H1 (cell line): Measurements from ENCODE around the gene ZBTB4. TPM values are rescaled to one million over a fixed set of nuclear protein-coding genes. Genes with fewer than 3 reads are reported as not detected.
A peak's percentile ranks its signal among the peaks of the same experiment; 100 is the strongest.

Source experiments
- CBX8 ChIP-seq: fragments of 300-800, 300-1000 bp; sonication (generic); IDR thresholded peaks from 2 replicates; pipeline ENCODE4 v1.7.1; 2016; ENCODE audit warnings: low read depth, low read length, borderline replicate concordance
- CTBP2 ChIP-seq: IDR thresholded peaks from 2 replicates; pipeline ENCODE4 v1.7.0; 2011; ENCODE audit warnings: borderline replicate concordance, mild to moderate bottlenecking, moderate library complexity, mixed read lengths, low read length; ENCODE audit not compliant: insufficient read depth, insufficient read length
- FOSL1 ChIP-seq: IDR thresholded peaks from 2 replicates; pipeline ENCODE4 v1.6.1; 2011; ENCODE audit warnings: mild to moderate bottlenecking, low read depth, low read length, moderate library complexity; ENCODE audit not compliant: insufficient read depth
- SIN3A ChIP-seq, 2 experiments: IDR thresholded peaks in 1 of 2; conservative IDR thresholded peaks in 1 of 2; 2 replicates each; pipeline ENCODE4 v1.6.1; 2011 to 2012; ENCODE audit warnings: low read length in 2 of 2, improper control_type of control experiment in 1 of 2, low read depth in 1 of 2, mild to moderate bottlenecking in 1 of 2
- SP2 ChIP-seq: IDR thresholded peaks from 2 replicates; pipeline ENCODE4 v1.6.1; 2012; ENCODE audit warnings: mild to moderate bottlenecking, low read length, inconsistent platforms
- polyA plus RNA-seq, 7 experiments: library from polyadenylated mRNA; depleted of rRNA in 3 of 7; stranded (reverse) in 5 of 7; unstranded in 2 of 7; fragments of >200 nt in 5 of 7; fragments of 200-250 nt in 2 of 7; gene quantifications; 1 replicate in 5 of 7; 2 replicates in 1 of 7; 4 replicates in 1 of 7; pipeline versions ENCODE4 v1.2.1 to v1.2.3, GENCODE V29; 2011 to 2013; ENCODE audit warnings: missing spikeins in 2 of 7, mixed read lengths in 2 of 7
- total RNA-seq: library from RNA; stranded (reverse); fragmentation: NEBNext Ultra II Directional; extraction: Animal tissue kit (Norgen Biotek cat#: 25700); gene quantifications from 2 replicates; pipeline ENCODE4 v1.2.1, GENCODE V29; 2021
- TF ChIP-seq, protein P1 (sequence below): fragments of 300-600 bp; sonication (generic); IDR thresholded peaks from 2 replicates; pipeline ENCODE4 v1.7.1; 2012; ENCODE audit warnings: low read length, moderate library complexity, mild to moderate bottlenecking, inconsistent platforms; ENCODE audit not compliant: insufficient replicate concordance
- TF ChIP-seq, protein P2 (sequence below): IDR thresholded peaks from 2 replicates; pipeline ENCODE4 v1.6.1; 2012; ENCODE audit warnings: low read length, inconsistent platforms

ZBTB4 gene
- total and polyA plus RNA-seq, 2 of the 8 experiments (the other 6 are each of a cell fraction or from before 2014, with no cell fraction given): 5.9 to 10.1 TPM

DNA sequence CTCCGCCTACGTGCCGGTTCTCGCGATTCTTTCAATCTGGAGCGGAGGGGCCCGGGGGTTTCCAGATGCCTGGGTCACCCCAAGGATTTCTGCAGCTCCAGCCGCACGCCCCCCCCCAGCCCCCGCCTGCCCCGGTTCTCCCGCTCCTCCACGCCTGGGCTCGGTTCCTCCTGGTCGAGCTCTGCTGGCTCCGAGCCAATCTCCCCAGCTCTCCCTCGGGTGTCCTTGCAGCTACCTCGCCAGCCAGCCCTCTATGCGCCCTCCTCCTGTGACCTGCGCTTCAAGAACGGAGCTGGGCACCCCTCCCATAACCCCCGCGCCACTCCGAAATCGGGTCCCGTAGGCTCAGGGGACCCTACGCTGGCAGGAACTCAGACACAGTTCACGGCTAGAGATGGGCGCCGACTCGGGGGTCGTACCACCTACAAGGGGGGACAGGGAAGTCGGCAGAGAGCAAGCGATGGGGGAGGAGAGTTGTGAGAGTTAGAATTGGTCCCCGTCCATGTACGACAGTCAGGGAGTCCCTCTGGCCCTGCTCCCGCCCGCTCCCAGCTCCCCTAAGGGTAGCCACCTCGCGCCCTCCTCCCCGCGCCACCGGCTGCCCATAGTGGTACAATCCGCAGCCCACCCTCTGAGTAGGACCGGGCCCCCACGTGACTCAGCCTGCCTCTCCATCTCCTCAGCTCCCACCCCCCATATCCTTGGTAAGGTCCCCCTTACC, 39.2 kb downstream of the ZBTB4 start (continued):
- TF ChIP-seq, protein P1, sequence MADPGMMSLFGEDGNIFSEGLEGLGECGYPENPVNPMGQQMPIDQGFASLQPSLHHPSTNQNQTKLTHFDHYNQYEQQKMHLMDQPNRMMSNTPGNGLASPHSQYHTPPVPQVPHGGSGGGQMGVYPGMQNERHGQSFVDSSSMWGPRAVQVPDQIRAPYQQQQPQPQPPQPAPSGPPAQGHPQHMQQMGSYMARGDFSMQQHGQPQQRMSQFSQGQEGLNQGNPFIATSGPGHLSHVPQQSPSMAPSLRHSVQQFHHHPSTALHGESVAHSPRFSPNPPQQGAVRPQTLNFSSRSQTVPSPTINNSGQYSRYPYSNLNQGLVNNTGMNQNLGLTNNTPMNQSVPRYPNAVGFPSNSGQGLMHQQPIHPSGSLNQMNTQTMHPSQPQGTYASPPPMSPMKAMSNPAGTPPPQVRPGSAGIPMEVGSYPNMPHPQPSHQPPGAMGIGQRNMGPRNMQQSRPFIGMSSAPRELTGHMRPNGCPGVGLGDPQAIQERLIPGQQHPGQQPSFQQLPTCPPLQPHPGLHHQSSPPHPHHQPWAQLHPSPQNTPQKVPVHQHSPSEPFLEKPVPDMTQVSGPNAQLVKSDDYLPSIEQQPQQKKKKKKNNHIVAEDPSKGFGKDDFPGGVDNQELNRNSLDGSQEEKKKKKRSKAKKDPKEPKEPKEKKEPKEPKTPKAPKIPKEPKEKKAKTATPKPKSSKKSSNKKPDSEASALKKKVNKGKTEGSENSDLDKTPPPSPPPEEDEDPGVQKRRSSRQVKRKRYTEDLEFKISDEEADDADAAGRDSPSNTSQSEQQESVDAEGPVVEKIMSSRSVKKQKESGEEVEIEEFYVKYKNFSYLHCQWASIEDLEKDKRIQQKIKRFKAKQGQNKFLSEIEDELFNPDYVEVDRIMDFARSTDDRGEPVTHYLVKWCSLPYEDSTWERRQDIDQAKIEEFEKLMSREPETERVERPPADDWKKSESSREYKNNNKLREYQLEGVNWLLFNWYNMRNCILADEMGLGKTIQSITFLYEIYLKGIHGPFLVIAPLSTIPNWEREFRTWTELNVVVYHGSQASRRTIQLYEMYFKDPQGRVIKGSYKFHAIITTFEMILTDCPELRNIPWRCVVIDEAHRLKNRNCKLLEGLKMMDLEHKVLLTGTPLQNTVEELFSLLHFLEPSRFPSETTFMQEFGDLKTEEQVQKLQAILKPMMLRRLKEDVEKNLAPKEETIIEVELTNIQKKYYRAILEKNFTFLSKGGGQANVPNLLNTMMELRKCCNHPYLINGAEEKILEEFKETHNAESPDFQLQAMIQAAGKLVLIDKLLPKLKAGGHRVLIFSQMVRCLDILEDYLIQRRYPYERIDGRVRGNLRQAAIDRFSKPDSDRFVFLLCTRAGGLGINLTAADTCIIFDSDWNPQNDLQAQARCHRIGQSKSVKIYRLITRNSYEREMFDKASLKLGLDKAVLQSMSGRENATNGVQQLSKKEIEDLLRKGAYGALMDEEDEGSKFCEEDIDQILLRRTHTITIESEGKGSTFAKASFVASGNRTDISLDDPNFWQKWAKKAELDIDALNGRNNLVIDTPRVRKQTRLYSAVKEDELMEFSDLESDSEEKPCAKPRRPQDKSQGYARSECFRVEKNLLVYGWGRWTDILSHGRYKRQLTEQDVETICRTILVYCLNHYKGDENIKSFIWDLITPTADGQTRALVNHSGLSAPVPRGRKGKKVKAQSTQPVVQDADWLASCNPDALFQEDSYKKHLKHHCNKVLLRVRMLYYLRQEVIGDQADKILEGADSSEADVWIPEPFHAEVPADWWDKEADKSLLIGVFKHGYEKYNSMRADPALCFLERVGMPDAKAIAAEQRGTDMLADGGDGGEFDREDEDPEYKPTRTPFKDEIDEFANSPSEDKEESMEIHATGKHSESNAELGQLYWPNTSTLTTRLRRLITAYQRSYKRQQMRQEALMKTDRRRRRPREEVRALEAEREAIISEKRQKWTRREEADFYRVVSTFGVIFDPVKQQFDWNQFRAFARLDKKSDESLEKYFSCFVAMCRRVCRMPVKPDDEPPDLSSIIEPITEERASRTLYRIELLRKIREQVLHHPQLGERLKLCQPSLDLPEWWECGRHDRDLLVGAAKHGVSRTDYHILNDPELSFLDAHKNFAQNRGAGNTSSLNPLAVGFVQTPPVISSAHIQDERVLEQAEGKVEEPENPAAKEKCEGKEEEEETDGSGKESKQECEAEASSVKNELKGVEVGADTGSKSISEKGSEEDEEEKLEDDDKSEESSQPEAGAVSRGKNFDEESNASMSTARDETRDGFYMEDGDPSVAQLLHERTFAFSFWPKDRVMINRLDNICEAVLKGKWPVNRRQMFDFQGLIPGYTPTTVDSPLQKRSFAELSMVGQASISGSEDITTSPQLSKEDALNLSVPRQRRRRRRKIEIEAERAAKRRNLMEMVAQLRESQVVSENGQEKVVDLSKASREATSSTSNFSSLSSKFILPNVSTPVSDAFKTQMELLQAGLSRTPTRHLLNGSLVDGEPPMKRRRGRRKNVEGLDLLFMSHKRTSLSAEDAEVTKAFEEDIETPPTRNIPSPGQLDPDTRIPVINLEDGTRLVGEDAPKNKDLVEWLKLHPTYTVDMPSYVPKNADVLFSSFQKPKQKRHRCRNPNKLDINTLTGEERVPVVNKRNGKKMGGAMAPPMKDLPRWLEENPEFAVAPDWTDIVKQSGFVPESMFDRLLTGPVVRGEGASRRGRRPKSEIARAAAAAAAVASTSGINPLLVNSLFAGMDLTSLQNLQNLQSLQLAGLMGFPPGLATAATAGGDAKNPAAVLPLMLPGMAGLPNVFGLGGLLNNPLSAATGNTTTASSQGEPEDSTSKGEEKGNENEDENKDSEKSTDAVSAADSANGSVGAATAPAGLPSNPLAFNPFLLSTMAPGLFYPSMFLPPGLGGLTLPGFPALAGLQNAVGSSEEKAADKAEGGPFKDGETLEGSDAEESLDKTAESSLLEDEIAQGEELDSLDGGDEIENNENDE: no peak
- TF ChIP-seq, protein P2, sequence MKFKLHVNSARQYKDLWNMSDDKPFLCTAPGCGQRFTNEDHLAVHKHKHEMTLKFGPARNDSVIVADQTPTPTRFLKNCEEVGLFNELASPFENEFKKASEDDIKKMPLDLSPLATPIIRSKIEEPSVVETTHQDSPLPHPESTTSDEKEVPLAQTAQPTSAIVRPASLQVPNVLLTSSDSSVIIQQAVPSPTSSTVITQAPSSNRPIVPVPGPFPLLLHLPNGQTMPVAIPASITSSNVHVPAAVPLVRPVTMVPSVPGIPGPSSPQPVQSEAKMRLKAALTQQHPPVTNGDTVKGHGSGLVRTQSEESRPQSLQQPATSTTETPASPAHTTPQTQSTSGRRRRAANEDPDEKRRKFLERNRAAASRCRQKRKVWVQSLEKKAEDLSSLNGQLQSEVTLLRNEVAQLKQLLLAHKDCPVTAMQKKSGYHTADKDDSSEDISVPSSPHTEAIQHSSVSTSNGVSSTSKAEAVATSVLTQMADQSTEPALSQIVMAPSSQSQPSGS: no peak
- TF ChIP-seq FOSL1: no peak
- TF ChIP-seq CTBP2: no peak
- TF ChIP-seq CBX8: no peak
- 0 out of 4 replicates have a peak, but pooled peaks of 1 of the 2 experiments have one; percentile 33 for TF ChIP-seq SIN3A (conservative IDR thresholded peaks at IDR 0.05 in 1 of 2, IDR thresholded peaks at IDR 0.05 in 1 of 2; ENCODE audit: low read depth in 1 of 2, low read length in 2 of 2)
- no peak for TF ChIP-seq SP2
